Activated CD8-positive, alpha-beta memory T cell treated with anti-CD3 and anti-CD28 coated beads, Interleukin-2, amount 50 U/mL, for 1 hour (primary cell): ENCODE measurements around the gene ATXN1.

Source experiments
- DNase-seq: peaks from one replicate; pipeline ENCODE4 v3.0.0-alpha.2; 2020; ENCODE audit errors: extremely low read depth

Gene ATXN1

GRCh38 chr6:16313732-16314131 is 447.5 kb downstream of the ATXN1 start:
- no peak for DNase-seq

DNA sequence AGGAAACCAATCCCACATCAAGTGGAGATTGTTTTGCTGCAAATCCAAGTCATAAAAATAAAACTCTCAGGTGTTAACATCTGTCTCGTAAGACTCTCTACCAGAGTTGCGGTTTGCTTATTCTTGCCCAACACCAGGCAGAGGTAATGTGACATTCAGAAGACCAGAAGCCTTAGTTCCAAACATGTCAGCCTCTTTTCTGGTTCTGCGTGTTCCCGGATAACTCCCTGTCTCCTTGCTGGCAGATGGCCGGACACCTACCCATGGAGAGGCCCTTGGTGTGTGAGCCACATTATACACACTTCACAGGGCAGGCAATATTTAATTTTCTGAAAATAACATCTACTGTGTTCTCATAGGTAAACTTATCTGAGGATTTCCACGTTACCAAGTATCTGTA is 449.5 kb downstream of the ATXN1 start:
- no peak for DNase-seq

- no peak for DNase-seq
These were observed 454.9 kb downstream of the ATXN1 start for GRCh38 chr6:16306334-16306733.

DNA sequence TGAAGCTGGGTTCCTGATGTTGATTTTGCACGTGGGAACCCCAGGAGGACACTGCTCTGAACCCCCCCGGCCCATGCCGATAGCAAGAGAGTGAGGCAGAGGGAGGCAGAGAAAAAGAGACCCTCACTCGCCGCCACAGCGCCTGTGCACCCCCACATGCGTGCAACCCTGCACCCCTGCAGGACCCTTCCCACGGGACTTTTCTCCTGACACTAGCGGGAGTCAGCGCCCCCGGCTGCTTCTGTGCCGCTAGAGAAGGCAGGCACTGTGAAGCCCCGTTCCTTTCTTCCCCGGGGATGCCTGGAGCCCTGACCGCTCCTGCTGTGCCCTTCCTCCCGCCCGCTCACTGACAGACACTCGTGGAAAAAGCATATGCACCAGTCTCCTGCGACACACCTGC is 455.5 kb downstream of the ATXN1 start:
- DNase-seq = no peak

DNA sequence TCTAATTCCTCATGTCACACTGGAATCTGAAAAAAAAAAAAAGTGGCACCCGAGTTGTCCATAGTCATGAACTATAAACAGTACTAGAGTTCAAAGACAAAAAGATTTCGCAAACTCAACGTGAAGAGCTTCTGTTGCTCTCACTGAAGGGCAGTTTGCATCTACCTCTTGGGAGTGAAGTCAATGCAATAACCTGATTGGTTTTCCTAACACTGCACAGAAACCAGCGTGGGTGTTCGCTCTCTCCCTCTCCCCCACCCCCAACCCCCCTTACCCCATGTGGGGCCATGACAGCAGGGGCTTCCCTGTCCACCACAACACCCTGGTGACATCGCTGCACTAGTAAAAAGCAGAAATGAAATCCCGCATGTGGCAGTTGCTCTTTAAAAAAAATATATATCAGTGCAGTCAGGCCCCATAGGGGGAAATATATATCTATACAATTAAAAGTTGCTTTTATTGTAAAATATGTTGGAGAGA is 456.0 kb downstream of the ATXN1 start:
- no peak for DNase-seq

DNA sequence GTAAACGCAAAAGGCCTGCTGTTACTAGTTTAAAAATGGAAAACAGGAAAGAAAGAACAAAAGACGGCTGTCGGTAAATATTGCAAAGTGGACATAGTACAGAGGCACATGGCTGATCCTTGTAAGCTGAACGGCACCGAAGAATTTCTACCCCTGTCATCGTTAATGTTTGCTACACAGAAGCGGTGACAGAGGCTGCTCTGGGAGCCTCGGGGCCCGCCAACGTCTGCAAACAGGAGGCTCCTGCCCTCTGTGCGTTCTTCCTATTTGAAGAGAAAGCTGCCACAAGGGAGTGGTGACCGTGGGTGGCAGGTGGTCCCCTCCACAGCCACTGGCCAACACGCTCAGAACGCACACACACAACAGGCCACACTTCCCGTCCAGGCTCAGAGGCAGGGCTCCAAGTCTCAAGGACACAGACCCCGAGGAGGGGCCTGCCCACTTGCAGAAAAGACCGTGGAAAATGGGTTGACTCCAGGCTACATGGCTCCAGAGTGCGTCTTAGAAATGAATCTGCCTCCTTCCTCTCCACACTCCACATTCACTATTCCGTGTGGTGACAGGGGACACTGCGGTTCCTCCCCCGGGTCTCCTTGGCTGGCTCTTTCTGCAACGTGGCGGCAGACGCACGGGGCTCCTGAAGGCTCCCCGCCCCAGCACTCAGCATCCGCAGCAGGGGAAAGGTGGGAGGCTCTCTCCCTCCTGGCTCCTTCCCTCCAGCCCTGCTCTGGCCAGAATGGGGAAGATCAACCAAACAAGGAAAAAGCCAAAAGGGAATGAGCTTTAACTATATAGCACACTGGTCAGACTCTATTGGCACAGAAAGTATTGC is 458.3 kb downstream of the ATXN1 start:
- no peak for DNase-seq

DNA sequence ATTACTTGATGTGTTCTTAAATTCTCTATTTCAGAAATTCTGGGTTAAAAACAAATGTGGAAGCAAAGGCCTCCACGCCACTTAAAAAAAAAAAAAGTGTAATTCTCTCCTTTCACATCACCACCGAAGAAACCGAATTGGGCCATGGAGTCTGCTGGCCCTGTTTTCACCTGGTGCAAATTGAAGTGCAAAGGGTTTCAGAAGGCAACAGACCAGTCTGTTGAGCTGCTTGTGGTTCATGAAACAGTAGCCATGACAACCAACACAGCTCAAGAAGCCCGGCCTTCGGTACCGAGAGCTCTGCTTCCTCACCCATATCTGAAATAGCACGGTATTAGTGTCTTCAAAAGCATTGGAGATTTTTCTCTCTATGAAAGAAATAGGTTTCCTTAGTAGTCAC is 459.7 kb downstream of the ATXN1 start:
- no peak for DNase-seq

- no peak for DNase-seq
These were observed 461.4 kb downstream of the ATXN1 start for GRCh38 chr6:16299861-16300260.

DNA sequence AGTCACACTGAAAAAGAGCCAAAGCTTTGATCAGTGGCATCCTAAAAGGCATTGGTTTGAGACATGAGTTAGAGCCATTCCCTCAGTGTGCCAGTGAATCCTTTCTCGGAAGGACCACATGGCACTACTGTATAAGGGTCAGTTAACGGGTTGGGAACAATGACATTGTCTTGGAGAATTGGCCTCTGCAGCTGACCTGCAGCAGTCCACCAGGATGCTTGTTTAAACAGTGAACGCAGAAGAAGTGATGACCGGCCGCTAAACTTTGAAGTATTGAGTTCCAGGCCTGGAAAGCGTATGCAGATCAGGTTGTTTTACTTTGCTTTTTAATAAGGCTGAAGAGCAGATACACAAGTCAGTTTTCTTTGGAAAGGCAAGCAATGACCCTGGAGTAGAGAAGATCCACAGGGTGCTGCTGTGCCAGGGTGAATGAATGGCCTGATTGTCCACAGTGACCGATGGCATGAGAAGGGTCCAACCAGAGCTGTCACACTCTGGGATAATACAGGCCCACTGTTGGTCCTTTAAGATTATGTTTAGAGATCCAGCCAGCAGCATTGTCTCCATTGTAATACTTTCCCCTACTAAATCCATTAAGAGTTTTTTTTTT is 465.1 kb downstream of the ATXN1 start:
- no peak for DNase-seq

GRCh38 chr6:16295471-16295870 is 465.8 kb downstream of the ATXN1 start:
- no peak for DNase-seq

- DNase-seq = no peak
These were observed 466.2 kb downstream of the ATXN1 start for GRCh38 chr6:16295060-16295459.

DNA sequence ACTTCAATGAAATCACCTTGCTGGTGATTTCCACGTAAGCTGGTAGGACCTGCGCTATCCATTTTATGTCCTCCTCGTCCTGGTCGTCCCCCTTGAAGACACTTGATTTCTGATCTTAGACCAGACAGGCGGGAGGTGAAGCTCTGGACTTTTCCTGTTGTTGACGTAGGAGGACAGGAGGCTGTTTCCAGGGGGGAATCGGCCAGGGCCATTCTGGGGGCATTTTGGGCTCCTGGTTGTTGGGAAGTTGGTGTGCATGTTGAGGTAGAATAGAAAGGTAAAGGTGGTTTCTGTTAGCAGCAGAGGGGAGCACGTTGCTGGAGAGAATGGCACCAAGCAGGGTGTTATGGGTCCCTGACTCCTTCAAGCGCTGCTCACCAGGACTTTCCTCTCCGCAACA is 466.9 kb downstream of the ATXN1 start:
- no peak for DNase-seq

DNA sequence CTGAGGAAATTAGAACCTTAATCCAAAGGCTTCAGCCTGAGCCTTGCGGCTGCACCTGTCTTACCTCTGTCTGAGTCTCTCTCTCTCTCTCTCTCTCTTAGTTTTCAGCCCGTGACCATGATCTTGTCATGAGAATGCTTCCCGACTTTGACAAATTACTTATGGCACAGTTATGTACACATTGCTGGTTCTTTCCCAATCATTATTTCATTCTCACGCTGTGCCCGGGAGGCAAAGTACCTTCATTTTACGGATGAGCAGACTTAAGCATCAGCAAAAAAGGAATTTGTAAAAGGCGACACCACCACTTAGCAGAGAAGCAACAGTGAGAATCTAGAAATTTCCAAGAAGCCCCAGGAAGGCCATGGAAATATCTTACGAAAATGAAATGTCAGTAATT is 468.3 kb downstream of the ATXN1 start:
- no peak for DNase-seq

DNA sequence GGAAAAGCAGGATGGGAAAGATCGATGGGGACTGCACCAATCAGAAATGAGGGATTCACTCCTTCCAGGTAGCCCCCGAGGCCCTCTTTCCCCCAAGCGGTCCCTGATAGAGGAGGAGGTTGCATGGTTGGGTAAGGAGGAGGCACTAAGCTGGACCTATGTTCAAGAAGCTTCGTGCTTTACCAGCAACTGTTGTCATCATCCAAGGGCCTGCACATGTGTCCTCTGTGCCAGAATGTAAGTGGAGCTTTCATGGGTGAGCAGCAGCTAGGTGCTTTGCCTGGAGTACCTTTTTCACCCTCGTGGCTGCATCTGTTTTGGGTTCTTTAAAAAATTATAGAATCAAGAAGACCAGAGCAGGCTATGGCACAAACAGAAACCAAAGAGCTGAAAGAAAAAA is 468.8 kb downstream of the ATXN1 start:
- no peak for DNase-seq

DNA sequence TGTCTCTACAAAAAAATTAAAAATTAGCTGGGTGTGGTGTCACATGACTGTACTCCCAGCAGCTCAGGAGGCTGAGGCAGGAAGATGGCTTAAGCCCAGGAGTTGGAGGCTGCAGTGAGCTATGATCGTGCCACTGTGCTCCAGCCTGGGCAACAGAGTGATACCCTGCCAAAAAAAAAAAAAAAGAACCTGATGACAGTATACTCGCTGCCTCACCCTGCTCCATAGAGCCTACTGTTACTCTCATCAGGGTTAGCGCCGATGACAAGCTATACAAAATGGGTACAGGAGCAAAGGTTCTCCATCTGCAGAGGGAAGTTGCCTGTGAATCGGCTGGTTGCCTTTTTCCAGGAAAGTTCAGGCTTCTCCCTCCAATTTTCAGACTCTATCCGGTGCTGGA is 469.5 kb downstream of the ATXN1 start:
- DNase-seq = no peak

DNA sequence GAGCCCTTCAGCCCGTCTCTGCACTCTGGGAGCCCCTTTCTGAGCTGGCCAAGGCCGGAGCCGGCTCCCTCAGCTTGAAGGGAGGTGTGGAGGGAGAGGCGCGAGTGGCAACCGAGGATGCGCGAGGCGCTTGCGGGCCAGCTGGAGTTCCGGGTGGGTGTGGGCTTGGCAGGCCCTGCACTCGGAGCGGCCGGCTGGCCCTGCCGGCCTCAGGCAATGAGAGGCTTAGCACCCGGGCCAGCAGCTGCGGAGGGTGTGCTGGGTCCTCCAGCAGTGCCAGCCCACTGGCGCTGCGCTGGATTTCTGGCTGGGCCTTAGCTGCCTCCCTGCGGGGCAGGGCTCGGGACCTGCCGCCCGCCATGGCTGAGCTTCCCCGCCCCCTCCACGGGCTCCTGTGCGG is 473.1 kb downstream of the ATXN1 start:
- no peak for DNase-seq

GRCh38 chr6:16286151-16286522 is 475.1 kb downstream of the ATXN1 start:
- no peak for DNase-seq

GRCh38 chr6:16285467-16286150 is 475.7 kb downstream of the ATXN1 start:
- no peak for DNase-seq

DNA sequence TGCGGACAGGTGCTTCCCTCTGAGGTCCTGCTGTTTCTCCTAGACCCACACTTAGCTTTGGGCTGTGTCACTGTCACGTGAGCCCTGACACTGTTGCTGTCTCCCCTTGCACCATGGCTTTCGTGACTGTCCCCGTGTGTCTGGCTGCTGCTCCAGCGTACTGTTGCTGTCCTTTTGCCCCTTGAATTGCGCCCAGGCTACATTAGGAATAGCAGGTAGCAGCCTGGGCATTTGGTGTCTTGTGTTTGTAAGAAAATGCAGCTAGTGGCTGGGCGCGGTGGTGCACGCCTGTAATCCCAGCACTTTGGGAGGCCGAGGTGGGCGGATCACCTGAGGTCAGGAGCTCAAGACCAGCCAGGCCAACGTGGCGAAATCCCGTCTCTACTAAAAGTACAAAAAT is 476.8 kb downstream of the ATXN1 start:
- no peak for DNase-seq

GRCh38 chr6:16282370-16282769 is 478.9 kb downstream of the ATXN1 start:
- no peak for DNase-seq

- no peak for DNase-seq
These were observed 482.0 kb downstream of the ATXN1 start for GRCh38 chr6:16279243-16279642.

GRCh38 chr6:16278750-16279149 is 482.5 kb downstream of the ATXN1 start:
- no peak for DNase-seq
